HepG2 (cell line): Measurements from ENCODE around the gene ARHGAP26. TPM values are rescaled to one million over a fixed set of nuclear protein-coding genes. Genes with fewer than 3 reads are reported as not detected.

Source experiments
- BCL6 ChIP-seq: IDR thresholded peaks from 2 replicates; pipeline ENCODE4 v1.6.1; 2016; ENCODE audit warnings: missing genetic modification reagents, missing compliant biosample characterization
- CREM ChIP-seq, 2 experiments: sonication (generic) in 1 of 2; formaldehyde crosslinking in 1 of 2; IDR thresholded peaks; 2 replicates each; pipeline versions ENCODE4 v1.4.0 to v1.6.1; 2016 to 2020; ENCODE audit warnings: antibody characterized with exemption in 1 of 2, mild to moderate bottlenecking in 1 of 2, missing genetic modification reagents in 1 of 2
- FOXK1 ChIP-seq: sonication (generic); formaldehyde crosslinking; IDR thresholded peaks from 2 replicates; pipeline ENCODE4 v1.4.0; 2020; ENCODE audit warnings: low read depth, missing genetic modification reagents, borderline replicate concordance
- HIC2 ChIP-seq: sonication (generic); formaldehyde crosslinking; IDR thresholded peaks from 2 replicates; pipeline ENCODE4 v1.9.0; 2022; ENCODE audit warnings: low read depth, missing genetic modification reagents
- HMGXB3 ChIP-seq: sonication (generic); formaldehyde crosslinking; IDR thresholded peaks from 2 replicates; pipeline ENCODE4 v1.4.0; 2020; ENCODE audit warnings: missing genetic modification reagents, borderline replicate concordance
- ISL2 ChIP-seq: sonication (generic); formaldehyde crosslinking; IDR thresholded peaks from 2 replicates; pipeline ENCODE4 v1.5.0; 2020; ENCODE audit warnings: missing genetic modification reagents
- KLF13 ChIP-seq: sonication (generic); formaldehyde crosslinking; IDR thresholded peaks from 2 replicates; pipeline ENCODE4 v1.4.0; 2020; ENCODE audit warnings: mild to moderate bottlenecking, missing genetic modification reagents
- NCOR1 ChIP-seq: fragments of 200-600 bp; sonication (generic); IDR thresholded peaks from 2 replicates; pipeline ENCODE4 v1.7.0; 2017; ENCODE audit warnings: antibody characterized with exemption, low read length, borderline replicate concordance
- TSC22D2 ChIP-seq: sonication (generic); formaldehyde crosslinking; IDR thresholded peaks from 2 replicates; pipeline ENCODE4 v1.5.1; 2020; ENCODE audit warnings: missing genetic modification reagents, mild to moderate bottlenecking, borderline replicate concordance
- ZBTB42 ChIP-seq: sonication (generic); formaldehyde crosslinking; IDR thresholded peaks from 2 replicates; pipeline ENCODE4 v1.5.0; 2020; ENCODE audit warnings: mild to moderate bottlenecking, missing genetic modification reagents
- ZNF33A ChIP-seq: sonication (generic); formaldehyde crosslinking; IDR thresholded peaks from 2 replicates; pipeline ENCODE4 v1.5.1; 2020; ENCODE audit warnings: missing genetic modification reagents, mild to moderate bottlenecking, moderate library complexity, borderline replicate concordance
- ZNF44 ChIP-seq: sonication (generic); formaldehyde crosslinking; IDR thresholded peaks from 2 replicates; pipeline ENCODE4 v1.5.1; 2020; ENCODE audit warnings: mild to moderate bottlenecking, missing genetic modification reagents
- ZNF746 ChIP-seq: sonication (generic); formaldehyde crosslinking; IDR thresholded peaks from 2 replicates; pipeline ENCODE4 v1.8.0; 2022; ENCODE audit warnings: mild to moderate bottlenecking, missing genetic modification reagents
- ZZZ3 ChIP-seq: sonication (generic); formaldehyde crosslinking; IDR thresholded peaks from 2 replicates; pipeline ENCODE4 v1.4.0; 2020; ENCODE audit warnings: missing genetic modification reagents, mild to moderate bottlenecking, borderline replicate concordance
- polyA plus RNA-seq, 8 experiments: library from polyadenylated mRNA; depleted of rRNA in 3 of 8; stranded (reverse) in 7 of 8; unstranded in 1 of 8; fragments of >200 nt; fragmentation: Illumina TruSeq in 4 of 8; extraction: Trizol in 4 of 8; gene quantifications; 2 replicates each; pipeline versions ENCODE4 v1.2.1 to v1.2.3, GENCODE V29; 2011 to 2016; ENCODE audit warnings: low read depth in 4 of 8, missing spikeins in 1 of 8, mixed read lengths in 1 of 8; ENCODE audit not compliant: insufficient read depth in 1 of 8
- total RNA-seq, 5 experiments: library from RNA; depleted of rRNA; stranded (reverse); fragments of >200 nt; fragmentation: Illumina TruSeq; extraction: Trizol; gene quantifications; 2 replicates each; pipeline ENCODE4 v1.2.3, GENCODE V29; 2016; ENCODE audit warnings: low read depth in 1 of 5
- TF ChIP-seq, protein P1 (sequence below): sonication (generic); formaldehyde crosslinking; IDR thresholded peaks from 2 replicates; pipeline ENCODE4 v1.9.0; 2021; ENCODE audit warnings: missing genetic modification reagents, borderline replicate concordance
- TF ChIP-seq, protein P2 (sequence below): sonication (generic); formaldehyde crosslinking; IDR thresholded peaks from 2 replicates; pipeline ENCODE4 v1.4.0; 2020; ENCODE audit warnings: missing genetic modification reagents

ARHGAP26 gene
- total and polyA plus RNA-seq, 2 of the 13 experiments (the other 11 are each of a cell fraction or from before 2014, with no cell fraction given): 9.6 to 18.2 TPM

- TF ChIP-seq HMGXB3: peak; percentile 56; the same call in 1 of the 2 replicates
- TF ChIP-seq, protein P1, sequence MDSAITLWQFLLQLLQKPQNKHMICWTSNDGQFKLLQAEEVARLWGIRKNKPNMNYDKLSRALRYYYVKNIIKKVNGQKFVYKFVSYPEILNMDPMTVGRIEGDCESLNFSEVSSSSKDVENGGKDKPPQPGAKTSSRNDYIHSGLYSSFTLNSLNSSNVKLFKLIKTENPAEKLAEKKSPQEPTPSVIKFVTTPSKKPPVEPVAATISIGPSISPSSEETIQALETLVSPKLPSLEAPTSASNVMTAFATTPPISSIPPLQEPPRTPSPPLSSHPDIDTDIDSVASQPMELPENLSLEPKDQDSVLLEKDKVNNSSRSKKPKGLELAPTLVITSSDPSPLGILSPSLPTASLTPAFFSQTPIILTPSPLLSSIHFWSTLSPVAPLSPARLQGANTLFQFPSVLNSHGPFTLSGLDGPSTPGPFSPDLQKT (CRISPR knock-in tag): no peak
- TF ChIP-seq ZZZ3 (CRISPR knock-in tag): no peak
- no peak for TF ChIP-seq ZBTB42
- TF ChIP-seq ZNF44: no peak; the same call in 1 of the 2 replicates
- peak; percentile 80; the same call in 1 of the 2 replicates for TF ChIP-seq TSC22D2 (CRISPR knock-in tag)
- TF ChIP-seq CREM (IDR thresholded peaks at IDR 0.05): peak; percentile 84
- no peak for TF ChIP-seq CREM (CRISPR knock-in tag; IDR thresholded peaks at IDR 0.05)
- TF ChIP-seq ISL2 (CRISPR knock-in tag): peak; percentile 95
- TF ChIP-seq NCOR1: peak; percentile 98
- TF ChIP-seq BCL6 (CRISPR knock-in tag): peak; percentile 99
- peak; percentile 97 for TF ChIP-seq FOXK1
- peak; percentile 81 for TF ChIP-seq HIC2
- TF ChIP-seq, protein P2, sequence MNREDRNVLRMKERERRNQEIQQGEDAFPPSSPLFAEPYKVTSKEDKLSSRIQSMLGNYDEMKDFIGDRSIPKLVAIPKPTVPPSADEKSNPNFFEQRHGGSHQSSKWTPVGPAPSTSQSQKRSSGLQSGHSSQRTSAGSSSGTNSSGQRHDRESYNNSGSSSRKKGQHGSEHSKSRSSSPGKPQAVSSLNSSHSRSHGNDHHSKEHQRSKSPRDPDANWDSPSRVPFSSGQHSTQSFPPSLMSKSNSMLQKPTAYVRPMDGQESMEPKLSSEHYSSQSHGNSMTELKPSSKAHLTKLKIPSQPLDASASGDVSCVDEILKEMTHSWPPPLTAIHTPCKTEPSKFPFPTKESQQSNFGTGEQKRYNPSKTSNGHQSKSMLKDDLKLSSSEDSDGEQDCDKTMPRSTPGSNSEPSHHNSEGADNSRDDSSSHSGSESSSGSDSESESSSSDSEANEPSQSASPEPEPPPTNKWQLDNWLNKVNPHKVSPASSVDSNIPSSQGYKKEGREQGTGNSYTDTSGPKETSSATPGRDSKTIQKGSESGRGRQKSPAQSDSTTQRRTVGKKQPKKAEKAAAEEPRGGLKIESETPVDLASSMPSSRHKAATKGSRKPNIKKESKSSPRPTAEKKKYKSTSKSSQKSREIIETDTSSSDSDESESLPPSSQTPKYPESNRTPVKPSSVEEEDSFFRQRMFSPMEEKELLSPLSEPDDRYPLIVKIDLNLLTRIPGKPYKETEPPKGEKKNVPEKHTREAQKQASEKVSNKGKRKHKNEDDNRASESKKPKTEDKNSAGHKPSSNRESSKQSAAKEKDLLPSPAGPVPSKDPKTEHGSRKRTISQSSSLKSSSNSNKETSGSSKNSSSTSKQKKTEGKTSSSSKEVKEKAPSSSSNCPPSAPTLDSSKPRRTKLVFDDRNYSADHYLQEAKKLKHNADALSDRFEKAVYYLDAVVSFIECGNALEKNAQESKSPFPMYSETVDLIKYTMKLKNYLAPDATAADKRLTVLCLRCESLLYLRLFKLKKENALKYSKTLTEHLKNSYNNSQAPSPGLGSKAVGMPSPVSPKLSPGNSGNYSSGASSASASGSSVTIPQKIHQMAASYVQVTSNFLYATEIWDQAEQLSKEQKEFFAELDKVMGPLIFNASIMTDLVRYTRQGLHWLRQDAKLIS (CRISPR knock-in tag): no peak
- peak; percentile 81; the same call in 1 of the 2 replicates for TF ChIP-seq ZNF746 (CRISPR knock-in tag)
- no peak for TF ChIP-seq KLF13 (CRISPR knock-in tag)
- no peak for TF ChIP-seq ZNF33A (CRISPR knock-in tag)
Measured at GRCh38 chr5:142807372-142807911, 37.3 kb downstream of the ARHGAP26 start (continued).
